GM12874 (cell line): ENCODE measurements around the gene SRC.

Experiments used
- TF ChIP-seq, protein P1 (sequence below): IDR thresholded peaks from 2 replicates; pipeline ENCODE4 v1.5.1; 2011; ENCODE audit warnings: low read depth, mild to moderate bottlenecking, control low read depth, low read length, moderate library complexity; ENCODE audit not compliant: insufficient read depth

The SRC gene

DNA sequence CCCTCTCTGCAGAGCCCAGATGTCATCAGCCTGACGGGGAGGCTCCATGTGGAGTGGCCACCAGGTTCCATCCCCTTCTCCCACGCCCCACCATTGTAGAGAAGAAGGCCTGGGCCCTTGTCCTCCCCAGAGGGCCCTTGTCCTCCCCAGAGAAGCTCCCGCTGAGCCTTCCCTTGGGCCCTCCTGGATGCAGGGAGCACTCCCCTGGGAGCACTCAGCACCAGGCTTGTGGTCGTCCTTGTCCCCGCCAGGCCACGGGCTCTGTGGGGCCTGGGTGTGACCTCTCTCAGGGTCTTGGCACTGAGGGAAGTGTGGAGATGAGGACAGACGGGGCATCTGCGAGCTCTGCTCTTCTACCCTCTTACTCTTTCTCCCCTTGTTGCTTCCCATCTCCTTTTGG lies 91.7 kb downstream of the SRC start:
- TF ChIP-seq, protein P1, sequence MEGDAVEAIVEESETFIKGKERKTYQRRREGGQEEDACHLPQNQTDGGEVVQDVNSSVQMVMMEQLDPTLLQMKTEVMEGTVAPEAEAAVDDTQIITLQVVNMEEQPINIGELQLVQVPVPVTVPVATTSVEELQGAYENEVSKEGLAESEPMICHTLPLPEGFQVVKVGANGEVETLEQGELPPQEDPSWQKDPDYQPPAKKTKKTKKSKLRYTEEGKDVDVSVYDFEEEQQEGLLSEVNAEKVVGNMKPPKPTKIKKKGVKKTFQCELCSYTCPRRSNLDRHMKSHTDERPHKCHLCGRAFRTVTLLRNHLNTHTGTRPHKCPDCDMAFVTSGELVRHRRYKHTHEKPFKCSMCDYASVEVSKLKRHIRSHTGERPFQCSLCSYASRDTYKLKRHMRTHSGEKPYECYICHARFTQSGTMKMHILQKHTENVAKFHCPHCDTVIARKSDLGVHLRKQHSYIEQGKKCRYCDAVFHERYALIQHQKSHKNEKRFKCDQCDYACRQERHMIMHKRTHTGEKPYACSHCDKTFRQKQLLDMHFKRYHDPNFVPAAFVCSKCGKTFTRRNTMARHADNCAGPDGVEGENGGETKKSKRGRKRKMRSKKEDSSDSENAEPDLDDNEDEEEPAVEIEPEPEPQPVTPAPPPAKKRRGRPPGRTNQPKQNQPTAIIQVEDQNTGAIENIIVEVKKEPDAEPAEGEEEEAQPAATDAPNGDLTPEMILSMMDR, result no peak

DNA sequence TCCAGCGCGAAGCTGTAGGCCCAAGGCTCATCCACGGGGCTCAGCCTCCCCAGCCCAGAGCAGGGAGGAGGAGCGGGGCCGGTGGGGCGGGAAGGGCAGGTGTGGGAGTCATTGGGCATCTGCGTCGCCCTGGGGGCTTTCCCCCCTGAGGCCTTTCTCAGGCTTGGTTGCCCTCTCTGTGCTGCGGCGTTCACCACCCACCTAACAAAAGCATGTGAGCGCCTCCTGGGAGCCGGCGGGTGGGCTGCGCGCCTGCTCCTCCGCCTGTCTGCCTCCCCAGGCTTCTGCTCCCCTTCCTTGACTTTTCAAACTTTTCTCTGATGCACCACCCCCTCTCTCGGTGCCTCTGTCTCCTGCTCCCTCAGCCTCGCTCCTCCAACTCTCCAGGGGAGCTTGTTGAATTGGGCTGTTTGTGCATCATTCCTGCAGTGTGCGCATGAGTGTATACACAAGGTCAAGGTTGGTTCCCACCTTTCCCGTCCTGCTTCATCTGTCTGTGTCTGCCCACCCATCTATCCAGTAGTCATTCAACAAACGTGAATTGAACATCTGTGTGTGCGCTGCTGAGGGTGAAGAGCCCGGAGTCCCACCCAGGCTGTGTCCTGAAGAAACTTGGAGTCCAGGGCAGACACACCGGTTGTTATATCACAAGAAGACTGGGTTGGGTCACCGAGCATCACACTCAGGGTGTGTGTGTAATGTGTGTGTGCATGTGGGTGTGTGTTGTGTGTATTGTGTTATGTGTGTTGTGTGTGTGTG lies 92.7 kb downstream of the SRC start:
- TF ChIP-seq, protein P1, result no peak

DNA sequence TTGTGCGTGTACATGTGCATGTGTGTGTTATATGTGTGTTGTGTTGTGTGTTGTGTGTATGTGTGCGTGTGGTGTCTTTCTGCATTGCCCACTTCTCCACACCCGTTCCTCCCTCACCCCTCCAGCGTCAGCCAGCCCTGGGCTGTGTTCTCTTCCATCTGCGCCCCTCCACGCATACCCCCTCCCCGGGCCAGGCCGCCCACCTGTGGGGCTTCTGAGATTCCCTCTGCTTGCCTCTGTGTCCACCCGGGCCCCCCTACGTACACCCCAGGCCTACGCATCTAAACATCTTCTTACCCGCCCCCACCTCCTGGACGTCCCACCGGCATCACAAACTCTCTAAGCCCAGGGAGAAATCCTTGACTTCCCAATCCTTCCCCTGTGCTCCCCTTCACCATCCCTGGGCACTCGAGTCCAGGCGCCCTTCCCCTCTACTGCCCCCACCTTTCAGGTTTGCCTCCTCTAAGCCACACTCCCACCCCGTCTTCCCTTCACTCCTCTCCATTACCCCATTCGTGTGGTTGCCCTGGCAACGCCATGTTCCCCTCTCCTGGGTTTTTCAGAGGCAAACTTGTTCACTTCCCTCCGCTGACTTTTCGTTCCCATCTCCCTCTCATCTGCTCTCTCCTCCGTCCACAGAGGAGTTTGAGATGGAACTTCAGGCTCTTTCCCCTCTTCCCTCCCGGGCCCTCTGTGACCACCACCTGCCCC lies 93.4 kb downstream of the SRC start:
- TF ChIP-seq, protein P1, result no peak

DNA sequence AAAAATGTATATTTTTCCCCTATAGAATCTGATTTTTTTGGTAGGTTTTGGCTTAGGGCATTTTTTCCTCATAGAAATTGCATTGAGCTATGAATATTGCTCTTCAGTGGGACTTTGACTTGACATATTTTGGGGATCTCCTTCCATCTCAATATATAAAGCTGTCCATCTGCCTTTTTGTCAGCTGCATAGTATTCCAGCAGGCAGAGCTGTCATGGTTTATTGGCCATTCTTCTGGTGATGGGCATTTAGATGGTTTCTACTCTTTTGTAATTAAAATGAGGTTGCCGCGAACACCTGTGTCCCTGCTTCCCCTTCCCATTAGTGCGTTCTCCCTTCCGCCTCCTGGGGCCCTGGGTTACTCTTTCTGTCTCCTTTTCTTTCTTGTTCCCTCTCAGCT lies 95.1 kb downstream of the SRC start:
- TF ChIP-seq, protein P1, result no peak

DNA sequence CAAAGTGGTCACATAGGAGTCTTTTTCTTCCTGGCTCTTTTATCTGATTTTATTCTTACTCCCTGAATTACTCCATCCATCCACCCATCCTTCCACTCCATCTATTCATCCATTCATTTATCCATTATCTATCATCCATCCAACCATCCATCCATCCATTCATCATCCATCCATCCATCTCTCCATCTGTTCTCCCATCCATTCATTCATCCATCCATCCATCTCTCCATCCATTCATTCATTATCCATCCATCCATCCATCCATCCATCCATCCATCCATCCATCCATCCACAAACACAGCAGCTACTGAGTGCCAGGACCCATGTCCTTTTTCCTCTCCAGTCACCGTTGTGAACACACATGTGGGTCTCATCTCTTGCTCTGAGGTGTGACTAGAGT lies 96.6 kb downstream of the SRC start:
- TF ChIP-seq, protein P1, result no peak

DNA sequence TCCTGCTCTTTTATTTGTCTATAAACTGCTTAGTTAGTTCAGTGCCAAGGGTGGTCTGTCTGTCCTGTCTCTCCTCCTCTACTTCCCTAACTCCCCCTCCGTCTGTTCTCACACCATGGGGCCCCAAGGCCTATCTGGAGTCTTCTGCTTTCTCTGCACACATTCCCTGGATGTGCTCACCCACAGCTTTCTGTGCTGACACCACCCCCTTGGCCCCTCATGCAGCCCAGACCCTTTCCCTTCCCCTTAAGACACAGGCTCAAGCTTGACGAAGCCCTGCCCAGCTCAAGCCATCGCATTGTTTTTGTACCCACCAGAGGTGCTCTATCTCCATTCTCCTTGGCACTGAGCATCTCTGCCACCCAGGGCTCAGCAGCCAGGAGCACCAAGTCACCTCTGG lies 97.0 kb downstream of the SRC start:
- TF ChIP-seq, protein P1, result no peak

DNA sequence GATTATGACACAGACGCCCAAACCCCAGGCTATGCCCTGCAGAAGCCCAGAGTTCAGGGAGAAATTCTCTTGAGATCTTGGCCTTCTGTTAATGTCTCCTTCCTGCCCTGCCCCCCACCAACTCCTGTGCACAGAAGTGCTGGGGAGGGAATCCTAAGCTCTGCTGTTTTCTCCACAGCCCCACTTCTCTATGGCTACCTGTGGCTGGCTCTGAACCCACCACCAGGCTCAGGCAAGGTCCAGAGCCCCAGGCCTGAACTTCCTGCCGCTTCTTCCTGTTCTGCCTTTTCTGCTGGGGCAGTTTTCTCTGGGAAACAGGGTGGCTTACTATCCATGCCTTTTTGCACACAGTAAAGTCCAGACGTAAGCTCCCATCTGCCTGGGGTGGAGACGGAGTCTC lies 97.7 kb downstream of the SRC start:
- TF ChIP-seq, protein P1, result no peak
